GM12878 (cell line): Measurements from ENCODE around the gene MTFR2. TPM values are rescaled to one million over a fixed set of nuclear protein-coding genes. Genes with fewer than 3 reads are reported as not detected.

ENCODE experiments used
- ATAC-seq: fragments of 200-7000 bp; cut with Tn5 transposase; 3 replicates; pipeline ENCODE4 v1.9.1; 2020; ENCODE audit warnings: mild to moderate bottlenecking, moderate library complexity
- BruUV-seq: library from RNA; stranded (reverse); fragments of 400-500 nt; replicated peaks from 2 replicates; lab custom pipeline; 2021; lab: Mats Ljungman, UMichigan
- CTCF ChIA-PET: fragments of 300-600 bp; sonication (Branson Sonifier 250); formaldehyde crosslinking; extraction: SDS; loops from one replicate; lab custom pipeline; 2021; ENCODE audit warnings: inconsistent platforms; lab: Yijun Ruan, JAX
- POLR2A ChIA-PET: fragments of 350-600 bp; formaldehyde crosslinking; extraction: SDS; loops from one replicate; lab custom pipeline; 2021; ENCODE audit warnings: inconsistent platforms; lab: Charles Lee
- RAD21 ChIA-PET: fragments of 300-600 bp; sonication (Branson Sonifier 250); formaldehyde crosslinking; loops from one replicate; lab custom pipeline; 2023; ENCODE audit warnings: antibody characterized with exemption; ENCODE audit not compliant: unreplicated experiment; lab: Charles Lee
- SMC1A ChIA-PET: fragments of 300-600 bp; sonication (Branson Sonifier 250); formaldehyde crosslinking; loops from one replicate; lab custom pipeline; 2023; ENCODE audit not compliant: unreplicated experiment, uncharacterized antibody; lab: Charles Lee
- DNase-seq: peaks from one replicate; pipeline ENCODE4 v3.0.0-alpha.2; 2011; ENCODE audit warnings: low read depth, low spot score
- FAIRE-seq: peaks from 3 replicates; lab custom pipeline; 2011; peaks lifted over from hg19 to GRCh38; lab: Jason Lieb, UNC
- H2AFZ ChIP-seq: 2 replicates; pipeline ENCODE4 v1.6.0; 2011; ENCODE audit warnings: low read depth, low read length, control low read depth; ENCODE audit not compliant: control insufficient read depth
- H3K27ac ChIP-seq: 2 replicates; pipeline ENCODE4 v1.5.1; 2011; ENCODE audit warnings: control low read depth; ENCODE audit not compliant: control insufficient read depth, insufficient read depth
- H3K27me3 ChIP-seq, 2 experiments: replicated peaks in 1 of 2; 2 replicates each; pipeline versions ENCODE4 v1.6.0 to v1.6.1; 2011; ENCODE audit warnings: low read length in 1 of 2; ENCODE audit not compliant: control insufficient read depth in 2 of 2, insufficient read depth in 2 of 2
- H3K36me3 ChIP-seq, 2 experiments: 2 replicates each; pipeline ENCODE4 v1.5.1; 2011; ENCODE audit warnings: low read length in 1 of 2; ENCODE audit not compliant: control insufficient read depth in 2 of 2, insufficient read depth in 2 of 2
- H3K4me1 ChIP-seq: 2 replicates; pipeline ENCODE4 v1.6.1; 2011; ENCODE audit warnings: mild to moderate bottlenecking, low read length, moderate library complexity, mixed read lengths; ENCODE audit not compliant: control insufficient read depth, insufficient read depth
- H3K4me2 ChIP-seq: 2 replicates; pipeline ENCODE4 v1.6.0; 2011; ENCODE audit warnings: control low read depth; ENCODE audit not compliant: control insufficient read depth, insufficient read depth
- H3K4me3 ChIP-seq: fragments of 200-600 bp; sonication (generic); 2 replicates; pipeline ENCODE4 v1.5.1; 2016
- H3K79me2 ChIP-seq: 2 replicates; pipeline ENCODE4 v1.6.0; 2011; ENCODE audit warnings: low read length; ENCODE audit not compliant: control insufficient read depth, insufficient read depth
- H3K9ac ChIP-seq: 2 replicates; pipeline ENCODE4 v1.8.0; 2011; ENCODE audit warnings: low read length, control low read depth, mixed read lengths; ENCODE audit not compliant: control insufficient read depth, insufficient read depth
- H3K9me3 ChIP-seq: replicated peaks from 3 replicates; pipeline ENCODE4 v1.5.1; 2011; ENCODE audit warnings: mild to moderate bottlenecking, low read length; ENCODE audit not compliant: control insufficient read depth, insufficient read depth
- H4K20me1 ChIP-seq: 2 replicates; pipeline ENCODE4 v1.6.0; 2011; ENCODE audit not compliant: control insufficient read depth, insufficient read depth
- IRF4 ChIP-seq: IDR thresholded peaks from 2 replicates; pipeline ENCODE4 v1.6.1; 2011; ENCODE audit warnings: low read depth, low read length
- MEF2B ChIP-seq: fragments of 450-650 bp; IDR thresholded peaks from 2 replicates; pipeline ENCODE4 v1.6.1; 2018; ENCODE audit warnings: mild to moderate bottlenecking, moderate library complexity; ENCODE audit not compliant: partially characterized antibody, poor library complexity, severe bottlenecking
- NR2C2 ChIP-seq: IDR thresholded peaks from 2 replicates; pipeline ENCODE4 v1.6.1; 2011; ENCODE audit warnings: borderline replicate concordance, low read depth; ENCODE audit not compliant: control insufficient read depth, insufficient read length
- PKNOX1 ChIP-seq: fragments of 450-650 bp; IDR thresholded peaks from 2 replicates; pipeline ENCODE4 v1.6.1; 2016; ENCODE audit warnings: mild to moderate bottlenecking
- RB1 ChIP-seq: fragments of 450-650 bp; formaldehyde crosslinking; IDR thresholded peaks from 2 replicates; pipeline ENCODE4 v1.6.1; 2017; ENCODE audit warnings: mild to moderate bottlenecking, borderline replicate concordance
- REST ChIP-seq: IDR thresholded peaks from 2 replicates; pipeline ENCODE4 v1.6.1; 2012; ENCODE audit warnings: mild to moderate bottlenecking, low read depth, low read length
- SIN3A ChIP-seq: IDR thresholded peaks from 2 replicates; pipeline ENCODE4 v1.6.1; 2012; ENCODE audit warnings: low read depth, low read length, improper control_type of control experiment
- STAT3 ChIP-seq: IDR thresholded peaks from 2 replicates; pipeline ENCODE4 v1.6.1; 2011; ENCODE audit warnings: low read depth, low read length, improper control_type of control experiment
- ZBTB11 ChIP-seq: fragments of 450-650 bp; formaldehyde crosslinking; IDR thresholded peaks from 2 replicates; pipeline ENCODE4 v1.5.0; 2022; ENCODE audit warnings: mild to moderate bottlenecking, missing genetic modification characterization
- ZZZ3 ChIP-seq: IDR thresholded peaks from 2 replicates; pipeline ENCODE4 v1.6.1; 2011; ENCODE audit warnings: low read depth; ENCODE audit not compliant: control insufficient read depth, insufficient read length
- WGBS: methylation state at CpG from one replicate; pipeline ENCODE4 v1.1.6; 2016; ENCODE audit warnings: low lambda C conversion rate; ENCODE audit not compliant: insufficient replicate concordance, insufficient coverage; ENCODE audit errors: missing lambda C conversion rate; 5-methylcytosine and 5-hydroxymethylcytosine counted together
- in situ Hi-C: fragments of 300-500 bp; cut with MboI; formaldehyde crosslinking; loops from 9 replicates; pipeline ENCODE4 v1.14.3; 2018; ENCODE audit warnings: mixed read lengths
- intact Hi-C: fragments of 100-400 bp; cut with micrococcal nuclease; formaldehyde crosslinking; loops from one replicate; pipeline ENCODE4 v1.14.2; 2022; ENCODE audit not compliant: unreplicated experiment
- polyA plus RNA-seq, 11 experiments: library from polyadenylated mRNA; depleted of rRNA in 4 of 11; unstranded in 6 of 11; stranded (reverse) in 5 of 11; fragments of >200 nt; fragmentation: Nextera tagmentation in 4 of 11; fragmentation: Illumina TruSeq in 1 of 11; extraction: Ambion mirVana in 4 of 11; extraction: Trizol in 1 of 11; gene quantifications; 1 replicate in 1 of 11; 2 replicates in 10 of 11; pipeline versions ENCODE4 v1.2.1 to v1.2.3, GENCODE V29; 2011 to 2016; ENCODE audit warnings: inconsistent platforms in 2 of 11, missing spikeins in 2 of 11, low read depth in 1 of 11
- total RNA-seq, 4 experiments: library from RNA; depleted of rRNA in 3 of 4; stranded (reverse); fragments of >200 nt in 3 of 4; fragmentation: Illumina TruSeq in 1 of 4; extraction: Trizol in 1 of 4; gene quantifications; 2 replicates each; pipeline versions ENCODE4 v1.2.1 to v1.2.3, GENCODE V29; 2013 to 2021

The MTFR2 gene
- total and polyA plus RNA-seq, 10 of the 15 experiments (the other 5 are each of a cell fraction or from before 2014, with no cell fraction given) = 7.3 to 33.5 (median 25.3) TPM

- no peak for TF ChIP-seq NR2C2
- TF ChIP-seq STAT3 = no peak
- 0 out of 2 replicates have a peak, but pooled peaks have one; percentile 63 for TF ChIP-seq IRF4
Measured at GRCh38 chr6:136228814-136229213, 21.3 kb downstream of the MTFR2 start (continued).

DNA sequence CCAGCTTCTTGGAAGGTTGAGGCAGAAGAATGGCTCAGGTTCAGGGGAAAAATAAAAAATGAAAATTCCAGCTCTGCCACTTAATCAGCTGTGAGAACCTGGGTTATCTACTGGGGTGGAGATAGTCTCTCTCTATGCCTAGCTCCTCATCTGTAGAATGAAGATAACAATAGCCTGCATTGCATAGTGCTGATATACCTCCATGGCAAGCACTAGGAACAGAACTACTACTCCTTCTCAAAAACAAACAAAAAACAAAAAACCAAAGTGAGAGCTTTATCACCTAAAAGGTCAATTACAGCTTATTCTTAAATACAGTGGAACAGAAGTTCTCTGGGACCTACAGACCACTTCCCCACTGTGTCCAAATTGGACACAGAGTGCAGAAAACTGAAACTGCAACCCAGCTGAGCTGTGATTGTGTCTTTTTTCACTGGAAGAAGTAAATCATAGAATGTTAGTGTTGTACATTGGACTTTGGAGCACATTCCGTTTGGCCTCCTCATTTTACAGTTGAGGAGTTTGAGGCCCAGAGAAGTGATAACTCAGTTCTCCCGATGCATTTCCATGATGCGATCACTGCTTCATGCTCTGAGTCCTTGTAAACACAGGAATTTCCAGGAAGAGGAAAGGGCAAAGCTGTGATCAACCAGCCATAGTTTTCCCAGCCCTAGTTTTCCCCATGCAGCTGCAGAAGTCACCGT, 23.3 kb downstream of the MTFR2 start:
- Histone ChIP-seq H3K9ac (no peak overlapping the region), H3K4me1 (peaks cover 9% of the 10 kb centered on the region; the same call in 1 of the 2 replicates), H3K79me2 (no peaks in the 10 kb centered on the region), H3K4me3 (no peak overlapping the region), H3K4me2 (0 out of 2 replicates have a peak overlapping the region, but pooled peaks have one; percentile 11), H3K27me3 (no peaks in the 10 kb centered on the region), H2AFZ (peak overlapping the region; percentile 22; the same call in 1 of the 2 replicates), H3K36me3 (peaks cover 0 to 8% of the 10 kb centered on the region in 2 experiments; a peak in 2 of 4 replicates), H4K20me1 (no peaks in the 10 kb centered on the region), H3K27ac (no peak overlapping the region), H3K9me3 (no peaks in the 10 kb centered on the region; the same call in 2 of the 3 replicates)
- WGBS = 74% methylated on average over 3 of the region's 4 CpGs
- no TSS peak for BruUV-seq
- no peak for FAIRE-seq
- ChIA-PET SMC1A (interaction anchor here (0.7 to 2.4 kb wide), 24 partner anchors 8 to 782 kb away, joined by 3 to 25 read pairs (median 4); partner anchors contain the start of genes AHI1 and BCLAF1), RAD21 (interaction anchor here (0.8 to 2.0 kb wide), 11 partner anchors 63 to 778 kb away, joined by 3 to 18 read pairs (median 5); partner anchors contain the start of gene BCLAF1), POLR2A (no interaction called here), CTCF (interaction anchor here (0.6 to 3.4 kb wide), 59 partner anchors 8 to 968 kb away, joined by 3 to 50 read pairs (median 4); partner anchors contain the start of genes BCLAF1, MTFR2 and PDE7B)
- intact Hi-C loops (loop anchor here (1.0 to 5.0 kb wide), 6 partner anchors 185 to 776 kb away; no protein-coding TSS in a partner anchor), in situ Hi-C loops (loop anchor here (5.0 to 10.0 kb wide), 3 partner anchors 552 to 775 kb away; no protein-coding TSS in a partner anchor)
- ATAC-seq = peak; percentile 58
- TF ChIP-seq PKNOX1 (no peak), RB1 (no peak), SIN3A (no peak), MEF2B (no peak), ZBTB11 (CRISPR knock-in tag) (no peak), STAT3 (no peak), ZZZ3 (no peak), REST (no peak)
- no peak for DNase-seq
